Neural cell (in vitro differentiated cells): ENCODE results near the gene IFRD2. TPM values are rescaled to one million over a fixed set of nuclear protein-coding genes. Genes with fewer than 3 reads are reported as not detected.
A peak's percentile ranks its signal among the peaks of the same experiment; 100 is the strongest.

Source experiments
- H2AFZ ChIP-seq: fragments of 200-600, 300-800 bp; sonication (generic), shearing (Covaris generic); 2 replicates; pipeline ENCODE4 v1.6.0; 2014; ENCODE audit warnings: low read depth, mild to moderate bottlenecking, antibody characterized with exemption, low read length, moderate library complexity
- H3F3A ChIP-seq: fragments of 200-600 bp; shearing (Covaris generic); 2 replicates; pipeline ENCODE4 v1.6.1; 2016; ENCODE audit warnings: mild to moderate bottlenecking, moderate library complexity, mixed read lengths, antibody characterized with exemption, low read length; ENCODE audit not compliant: insufficient read depth, poor library complexity, severe bottlenecking
- H3K27ac ChIP-seq: fragments of 200-600, 300-800 bp; sonication (generic), shearing (Covaris generic); 2 replicates; pipeline ENCODE4 v1.5.1; 2014; ENCODE audit warnings: mild to moderate bottlenecking, low read length, moderate library complexity
- H3K27me3 ChIP-seq: fragments of 300-800, 200-600 bp; sonication (generic), shearing (Covaris generic); 2 replicates; pipeline ENCODE4 v1.6.0; 2014; ENCODE audit warnings: mild to moderate bottlenecking, low read depth, low read length, moderate library complexity; ENCODE audit not compliant: insufficient read depth
- H3K36me3 ChIP-seq: fragments of 300-800, 200-600 bp; sonication (generic), shearing (Covaris generic); 2 replicates; pipeline ENCODE4 v1.5.1; 2014; ENCODE audit warnings: mild to moderate bottlenecking, antibody characterized with exemption, low read length, moderate library complexity; ENCODE audit not compliant: insufficient read depth
- H3K4me2 ChIP-seq: fragments of 300-800, 200-600 bp; sonication (generic), shearing (Covaris generic); 2 replicates; pipeline ENCODE4 v1.6.0; 2014; ENCODE audit warnings: mild to moderate bottlenecking, low read length
- H3K4me3 ChIP-seq: fragments of 300-800, 200-600 bp; sonication (generic), shearing (Covaris generic); 2 replicates; pipeline ENCODE4 v1.5.1; 2014; ENCODE audit warnings: mild to moderate bottlenecking, low read length, moderate library complexity
- H3K79me2 ChIP-seq: fragments of 200-600 bp; shearing (Covaris generic); replicated peaks from 2 replicates; pipeline ENCODE4 v1.6.0; 2014; ENCODE audit warnings: mild to moderate bottlenecking, low read length, moderate library complexity; ENCODE audit not compliant: insufficient read depth
- H3K9ac ChIP-seq: fragments of 300-800, 200-600 bp; sonication (generic), shearing (Covaris generic); 2 replicates; pipeline ENCODE4 v1.6.1; 2016; ENCODE audit warnings: mild to moderate bottlenecking, low read length, mixed read lengths
- H3K9me2 ChIP-seq: fragments of 200-600 bp; shearing (Covaris generic); 2 replicates; pipeline ENCODE4 v1.6.1; 2016; ENCODE audit warnings: mild to moderate bottlenecking, low read length, mixed read lengths; ENCODE audit not compliant: insufficient read depth
- H3K9me3 ChIP-seq: fragments of 200-600, 300-800 bp; sonication (generic), shearing (Covaris generic); 2 replicates; pipeline ENCODE4 v1.6.1; 2016; ENCODE audit warnings: mild to moderate bottlenecking, mixed run types, low read length, moderate library complexity, mixed read lengths
- H4K20me1 ChIP-seq: fragments of 200-600 bp; shearing (Covaris generic); 2 replicates; pipeline ENCODE4 v1.6.1; 2016; ENCODE audit warnings: mild to moderate bottlenecking, mixed run types; ENCODE audit not compliant: insufficient read depth
- CTCF ChIP-seq: fragments of 450-650 bp; IDR thresholded peaks from 2 replicates; pipeline ENCODE4 v1.5.1; 2014; ENCODE audit warnings: antibody characterized with exemption, mild to moderate bottlenecking, moderate library complexity; ENCODE audit not compliant: poor library complexity, severe bottlenecking
- EP300 ChIP-seq: fragments of 450-650 bp; conservative IDR thresholded peaks from 2 replicates; pipeline ENCODE4 v1.6.1; 2014; ENCODE audit warnings: antibody characterized with exemption, mild to moderate bottlenecking, moderate library complexity; ENCODE audit not compliant: poor library complexity, severe bottlenecking
- EZH2 ChIP-seq: fragments of 200-600, 300-800 bp; shearing (Covaris generic), sonication (generic); IDR thresholded peaks from 2 replicates; pipeline ENCODE4 v1.6.1; 2014; ENCODE audit warnings: antibody characterized with exemption, low read length, borderline replicate concordance, mild to moderate bottlenecking; ENCODE audit not compliant: insufficient read depth, poor library complexity, severe bottlenecking
- MXI1 ChIP-seq: fragments of 450-650 bp; conservative IDR thresholded peaks from 2 replicates; pipeline ENCODE4 v1.6.1; 2014; ENCODE audit warnings: antibody characterized with exemption, mild to moderate bottlenecking; ENCODE audit not compliant: poor library complexity, severe bottlenecking
- POLR2AphosphoS5 ChIP-seq: IDR thresholded peaks from 2 replicates; pipeline ENCODE4 v1.6.1; 2012
- RAD21 ChIP-seq: fragments of 450-650 bp; conservative IDR thresholded peaks from 2 replicates; pipeline ENCODE4 v1.6.1; 2014; ENCODE audit warnings: antibody characterized with exemption, mild to moderate bottlenecking, moderate library complexity
- REST ChIP-seq: IDR thresholded peaks from 2 replicates; pipeline ENCODE4 v1.6.1; 2012; ENCODE audit warnings: borderline replicate concordance
- SMC3 ChIP-seq: fragments of 450-650 bp; conservative IDR thresholded peaks from 2 replicates; pipeline ENCODE4 v1.6.1; 2014; ENCODE audit warnings: antibody characterized with exemption, mild to moderate bottlenecking, moderate library complexity; ENCODE audit not compliant: poor library complexity
- TAF1 ChIP-seq: IDR thresholded peaks from 2 replicates; pipeline ENCODE4 v1.6.1; 2012; ENCODE audit warnings: low read depth
- polyA plus RNA-seq: library from polyadenylated mRNA; depleted of rRNA; stranded (reverse); fragments of >200 nt; gene quantifications from 2 replicates; pipeline ENCODE4 v1.2.3, GENCODE V29; 2014

Gene IFRD2
- polyA plus RNA-seq, 1 donor from 2014 or later = 41.8 TPM

GRCh38 chr3:50299929-50300680 lies 7.9 kb upstream of the IFRD2 start:
- TF ChIP-seq TAF1 (no peak), EZH2 (no peak), SMC3 (no peak), MXI1 (no peak), EP300 (no peak), REST (no peak), POLR2AphosphoS5 (no peak), RAD21 (no peak), CTCF (no peak)
- Histone ChIP-seq H3K4me2 (peak overlapping the region; percentile 69), H3F3A (no peaks in the 10 kb centered on the region), H4K20me1 (no peaks in the 10 kb centered on the region), H3K9me2 (no peaks in the 10 kb centered on the region), H3K9me3 (no peaks in the 10 kb centered on the region), H3K4me3 (peak overlapping the region; percentile 78), H3K9ac (peak overlapping the region; percentile 70), H3K27ac (peak overlapping the region; percentile 66), H3K79me2 (no peaks in the 10 kb centered on the region), H3K36me3 (no peaks in the 10 kb centered on the region), H3K27me3 (no peaks in the 10 kb centered on the region), H2AFZ (peak overlapping the region; percentile 58)

GRCh38 chr3:50299638-50299928 lies 7.4 kb upstream of the IFRD2 start:
- H2AFZ ChIP-seq = peak overlapping the region; percentile 58
- H3K4me3 ChIP-seq = peak overlapping the region; percentile 78
- H3K79me2 ChIP-seq = no peaks in the 10 kb centered on the region
- no peaks in the 10 kb centered on the region for H3K9me3 ChIP-seq
- TF ChIP-seq MXI1 (no peak), REST (no peak), POLR2AphosphoS5 (no peak), EZH2 (no peak), TAF1 (peak; percentile 32)
- H3K27me3 ChIP-seq = no peaks in the 10 kb centered on the region
- H3F3A ChIP-seq = no peaks in the 10 kb centered on the region
- H3K4me2 ChIP-seq = peak overlapping the region; percentile 69
- no peaks in the 10 kb centered on the region for H3K9me2 ChIP-seq
- H3K36me3 ChIP-seq = no peaks in the 10 kb centered on the region
- H3K9ac ChIP-seq = peak overlapping the region; percentile 70
- no peaks in the 10 kb centered on the region for H4K20me1 ChIP-seq
- H3K27ac ChIP-seq = peak overlapping the region; percentile 66
